ENCODE results near the gene RPL6.

DNA sequence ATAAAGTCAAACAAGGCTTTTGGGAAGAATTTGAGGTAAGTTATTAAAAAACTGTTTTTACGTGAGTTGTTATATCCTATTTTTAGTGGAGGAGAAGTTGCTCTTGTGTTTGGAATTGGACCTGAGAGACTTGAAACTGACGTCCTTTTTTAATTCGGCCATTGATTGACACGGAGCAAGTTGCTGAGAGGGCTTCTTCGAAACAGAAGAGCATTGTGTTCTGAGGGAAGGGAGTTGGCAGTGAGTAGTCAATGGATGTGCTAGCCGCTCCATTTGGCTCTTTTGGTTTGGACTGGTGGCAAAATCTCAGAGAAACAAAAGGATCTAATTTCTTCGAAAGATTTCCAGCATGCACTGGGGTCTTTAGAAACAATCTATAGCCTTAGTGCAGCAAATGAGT is 46.6 kb upstream of the RPL6 start:
- TF ChIP-seq, protein P1, sequence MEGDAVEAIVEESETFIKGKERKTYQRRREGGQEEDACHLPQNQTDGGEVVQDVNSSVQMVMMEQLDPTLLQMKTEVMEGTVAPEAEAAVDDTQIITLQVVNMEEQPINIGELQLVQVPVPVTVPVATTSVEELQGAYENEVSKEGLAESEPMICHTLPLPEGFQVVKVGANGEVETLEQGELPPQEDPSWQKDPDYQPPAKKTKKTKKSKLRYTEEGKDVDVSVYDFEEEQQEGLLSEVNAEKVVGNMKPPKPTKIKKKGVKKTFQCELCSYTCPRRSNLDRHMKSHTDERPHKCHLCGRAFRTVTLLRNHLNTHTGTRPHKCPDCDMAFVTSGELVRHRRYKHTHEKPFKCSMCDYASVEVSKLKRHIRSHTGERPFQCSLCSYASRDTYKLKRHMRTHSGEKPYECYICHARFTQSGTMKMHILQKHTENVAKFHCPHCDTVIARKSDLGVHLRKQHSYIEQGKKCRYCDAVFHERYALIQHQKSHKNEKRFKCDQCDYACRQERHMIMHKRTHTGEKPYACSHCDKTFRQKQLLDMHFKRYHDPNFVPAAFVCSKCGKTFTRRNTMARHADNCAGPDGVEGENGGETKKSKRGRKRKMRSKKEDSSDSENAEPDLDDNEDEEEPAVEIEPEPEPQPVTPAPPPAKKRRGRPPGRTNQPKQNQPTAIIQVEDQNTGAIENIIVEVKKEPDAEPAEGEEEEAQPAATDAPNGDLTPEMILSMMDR (IDR thresholded peaks at IDR 0.05 in 2 of 3, conservative IDR thresholded peaks at IDR 0.05 in 1 of 3; ENCODE audit: control insufficient read depth in 2 of 3, extremely low read depth in 1 of 3, insufficient read depth in 1 of 3, low read depth in 3 of 3, low read length in 3 of 3) = no peak
- TF ChIP-seq, protein P2, sequence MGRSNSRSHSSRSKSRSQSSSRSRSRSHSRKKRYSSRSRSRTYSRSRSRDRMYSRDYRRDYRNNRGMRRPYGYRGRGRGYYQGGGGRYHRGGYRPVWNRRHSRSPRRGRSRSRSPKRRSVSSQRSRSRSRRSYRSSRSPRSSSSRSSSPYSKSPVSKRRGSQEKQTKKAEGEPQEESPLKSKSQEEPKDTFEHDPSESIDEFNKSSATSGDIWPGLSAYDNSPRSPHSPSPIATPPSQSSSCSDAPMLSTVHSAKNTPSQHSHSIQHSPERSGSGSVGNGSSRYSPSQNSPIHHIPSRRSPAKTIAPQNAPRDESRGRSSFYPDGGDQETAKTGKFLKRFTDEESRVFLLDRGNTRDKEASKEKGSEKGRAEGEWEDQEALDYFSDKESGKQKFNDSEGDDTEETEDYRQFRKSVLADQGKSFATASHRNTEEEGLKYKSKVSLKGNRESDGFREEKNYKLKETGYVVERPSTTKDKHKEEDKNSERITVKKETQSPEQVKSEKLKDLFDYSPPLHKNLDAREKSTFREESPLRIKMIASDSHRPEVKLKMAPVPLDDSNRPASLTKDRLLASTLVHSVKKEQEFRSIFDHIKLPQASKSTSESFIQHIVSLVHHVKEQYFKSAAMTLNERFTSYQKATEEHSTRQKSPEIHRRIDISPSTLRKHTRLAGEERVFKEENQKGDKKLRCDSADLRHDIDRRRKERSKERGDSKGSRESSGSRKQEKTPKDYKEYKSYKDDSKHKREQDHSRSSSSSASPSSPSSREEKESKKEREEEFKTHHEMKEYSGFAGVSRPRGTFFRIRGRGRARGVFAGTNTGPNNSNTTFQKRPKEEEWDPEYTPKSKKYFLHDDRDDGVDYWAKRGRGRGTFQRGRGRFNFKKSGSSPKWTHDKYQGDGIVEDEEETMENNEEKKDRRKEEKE (IDR thresholded peaks at IDR 0.05) = no peak
- TF ChIP-seq CREB1 (IDR thresholded peaks at IDR 0.05; ENCODE audit: low read depth) = no peak
- TF ChIP-seq ZNF24 (IDR thresholded peaks at IDR 0.05) = no peak
- TF ChIP-seq MTA2 (IDR thresholded peaks at IDR 0.05; ENCODE audit: low read depth) = no peak
- TF ChIP-seq ATF7 (IDR thresholded peaks at IDR 0.05; ENCODE audit: low read depth) = no peak
- no peak for TF ChIP-seq CREM (IDR thresholded peaks at IDR 0.05; ENCODE audit: low read depth)
- no peak for TF ChIP-seq POLR2A (IDR thresholded peaks at IDR 0.05; ENCODE audit: low read depth, low read length)
- TF ChIP-seq TAF1 (IDR thresholded peaks at IDR 0.05; ENCODE audit: borderline replicate concordance, low read depth, low read length) = no peak
- TF ChIP-seq PAX8 (IDR thresholded peaks at IDR 0.05) = no peak

Measured in GM12878 (cell line).